ENCODE results near the gene SLC43A3. TPM values are rescaled to one million over a fixed set of nuclear protein-coding genes. Genes with fewer than 3 reads are reported as not detected.
"Not testable (repeated sequence)": the region's sequence is repeated elsewhere in the genome, so short reads cannot be mapped to it uniquely, and the experiment has no call there.

SLC43A3 gene
- total RNA-seq, 1 donor from 2014 or later = 39.5 TPM

GRCh38 chr11:57379732-57380131 lies 47.2 kb downstream of the SLC43A3 start:
- DNase-seq (ENCODE audit: low spot score) = peak; percentile 23

- DNase-seq (ENCODE audit: low spot score) = no peak
Measured at GRCh38 chr11:57378186-57378585, 48.7 kb downstream of the SLC43A3 start.

- no peak for DNase-seq (ENCODE audit: low spot score)
Measured at GRCh38 chr11:57377107-57377506, 49.8 kb downstream of the SLC43A3 start.

- no peak for DNase-seq (ENCODE audit: low spot score)
Measured at GRCh38 chr11:57376095-57377090, 50.5 kb downstream of the SLC43A3 start.

GRCh38 chr11:57375490-57375889 lies 51.4 kb downstream of the SLC43A3 start:
- DNase-seq (ENCODE audit: low spot score) = no peak

- no peak for DNase-seq (ENCODE audit: low spot score)
Measured at GRCh38 chr11:57374966-57375365, 52.0 kb downstream of the SLC43A3 start.

- no peak for DNase-seq (ENCODE audit: low spot score)
Measured at GRCh38 chr11:57373146-57373545, 53.8 kb downstream of the SLC43A3 start.

- DNase-seq (ENCODE audit: low spot score) = no peak
Measured at GRCh38 chr11:57370941-57371340, 56.0 kb downstream of the SLC43A3 start.

GRCh38 chr11:57370251-57370650 lies 56.7 kb downstream of the SLC43A3 start:
- DNase-seq (ENCODE audit: low spot score) = no peak

GRCh38 chr11:57368845-57369232 lies 58.1 kb downstream of the SLC43A3 start:
- DNase-seq (ENCODE audit: low spot score) = no peak

- DNase-seq (ENCODE audit: low spot score) = no peak
Measured at GRCh38 chr11:57368106-57368844, 58.6 kb downstream of the SLC43A3 start.

- DNase-seq (ENCODE audit: low spot score) = no peak
Measured at GRCh38 chr11:57364851-57365660, 61.9 kb downstream of the SLC43A3 start.

GRCh38 chr11:57363131-57364080 lies 63.5 kb downstream of the SLC43A3 start:
- no peak for DNase-seq (ENCODE audit: low spot score)

GRCh38 chr11:57361926-57362325 lies 65.0 kb downstream of the SLC43A3 start:
- DNase-seq (ENCODE audit: low spot score) = no peak

GRCh38 chr11:57361420-57361819 lies 65.5 kb downstream of the SLC43A3 start:
- DNase-seq (ENCODE audit: low spot score) = not testable (repeated sequence)

- no peak for DNase-seq (ENCODE audit: low spot score)
Measured at GRCh38 chr11:57360991-57361390, 65.9 kb downstream of the SLC43A3 start.

GRCh38 chr11:57359896-57360690 lies 66.8 kb downstream of the SLC43A3 start:
- DNase-seq (ENCODE audit: low spot score) = no peak

- DNase-seq (ENCODE audit: low spot score) = no peak
Measured at GRCh38 chr11:57359396-57359795, 67.5 kb downstream of the SLC43A3 start.

GRCh38 chr11:57358991-57359390 lies 67.9 kb downstream of the SLC43A3 start:
- DNase-seq (ENCODE audit: low spot score) = no peak

- no peak for DNase-seq (ENCODE audit: low spot score)
Measured at GRCh38 chr11:57358543-57358961, 68.4 kb downstream of the SLC43A3 start.

All from mucosa of gallbladder (tissue), 1 donor.